CD4-positive, CD25-positive, alpha-beta regulatory T cell (primary cell): ENCODE measurements around the gene RNASEH2C. TPM values are rescaled to one million over a fixed set of nuclear protein-coding genes. Genes with fewer than 3 reads are reported as not detected.
"Not testable (repeated sequence)": the region's sequence is repeated elsewhere in the genome, so short reads cannot be mapped to it uniquely, and the experiment has no call there.

Experiments
- ATAC-seq, 2 donors: fragments of 150-1000 bp; cut with Tn5 transposase; one replicate each; pipeline ENCODE4 v1.10.0; 2021; ENCODE audit warnings: low read depth in 2 of 2, moderate number of reproducible peaks in 2 of 2, moderate library complexity in 1 of 2
- DNase-seq, 3 donors: peaks; one replicate each; pipeline versions ENCODE4 v3.0.0 to v3.0.0-alpha.2; 2012 to 2022; ENCODE audit warnings: mixed read lengths in 1 of 3
- H3K27ac ChIP-seq: one replicate; pipeline ENCODE4 v1.7.0; 2013; ENCODE audit warnings: mild to moderate bottlenecking, low read length; ENCODE audit not compliant: insufficient read depth, poor library complexity, severe bottlenecking
- H3K27me3 ChIP-seq: one replicate; pipeline ENCODE4 v1.7.0; 2013; ENCODE audit warnings: low read length; ENCODE audit not compliant: control insufficient read depth, insufficient read depth
- H3K36me3 ChIP-seq: one replicate; pipeline ENCODE4 v1.7.0; 2013; ENCODE audit warnings: mild to moderate bottlenecking, low read length, moderate library complexity; ENCODE audit not compliant: control insufficient read depth, insufficient read depth
- H3K4me1 ChIP-seq: 2 replicates; pipeline ENCODE4 v1.7.0; 2013; ENCODE audit warnings: mild to moderate bottlenecking, low read length; ENCODE audit not compliant: insufficient read depth, control insufficient read depth, poor library complexity, severe bottlenecking
- H3K4me3 ChIP-seq: one replicate; pipeline ENCODE4 v1.7.0; 2013; ENCODE audit warnings: low read depth, mild to moderate bottlenecking, low read length, moderate library complexity
- H3K9me3 ChIP-seq, 2 experiments: 1 replicate in 1 of 2; 2 replicates in 1 of 2; pipeline ENCODE4 v1.7.0; 2013; ENCODE audit warnings: low read length in 2 of 2, mild to moderate bottlenecking in 1 of 2, moderate library complexity in 1 of 2; ENCODE audit not compliant: control insufficient read depth in 2 of 2
- H3K27ac Mint-ChIP-seq, 3 donors: one replicate each; pipeline ENCODE4 v1.8.0; 2020 to 2022; ENCODE audit warnings: mild to moderate bottlenecking in 3 of 3, mixed read lengths in 3 of 3, moderate library complexity in 2 of 3
- H3K27me3 Mint-ChIP-seq: one replicate; pipeline ENCODE4 v1.8.0; 2022; ENCODE audit warnings: mild to moderate bottlenecking, mixed read lengths
- H3K36me3 Mint-ChIP-seq: one replicate; pipeline ENCODE4 v1.8.0; 2020; ENCODE audit warnings: mixed read lengths
- H3K4me1 Mint-ChIP-seq, 4 donors: one replicate each; pipeline ENCODE4 v1.8.0; 2020 to 2022; ENCODE audit warnings: mixed read lengths in 4 of 4, mild to moderate bottlenecking in 1 of 4
- H3K4me3 Mint-ChIP-seq, 4 donors: one replicate each; pipeline ENCODE4 v1.8.0; 2020 to 2022; ENCODE audit warnings: mild to moderate bottlenecking in 4 of 4, mixed read lengths in 4 of 4, moderate library complexity in 3 of 4
- H3K9me3 Mint-ChIP-seq, 7 donors: one replicate each; pipeline ENCODE4 v1.8.0; 2020 to 2022; ENCODE audit warnings: mixed read lengths in 7 of 7, mild to moderate bottlenecking in 3 of 7, moderate library complexity in 2 of 7
- polyA plus RNA-seq, 4 donors: library from polyadenylated mRNA; unstranded; fragments of 300-500 nt; fragmentation: Illumina TruSeq; gene quantifications; one replicate each; pipeline ENCODE4 v1.2.3, GENCODE V29; 2021
- total RNA-seq: library from RNA; stranded (reverse); gene quantifications from one replicate; pipeline ENCODE4 v1.2.3, GENCODE V29; 2022

The RNASEH2C gene
- total and polyA plus RNA-seq, 5 donors from 2014 or later = 28.3 to 83.8 (median 62.8) TPM

DNA sequence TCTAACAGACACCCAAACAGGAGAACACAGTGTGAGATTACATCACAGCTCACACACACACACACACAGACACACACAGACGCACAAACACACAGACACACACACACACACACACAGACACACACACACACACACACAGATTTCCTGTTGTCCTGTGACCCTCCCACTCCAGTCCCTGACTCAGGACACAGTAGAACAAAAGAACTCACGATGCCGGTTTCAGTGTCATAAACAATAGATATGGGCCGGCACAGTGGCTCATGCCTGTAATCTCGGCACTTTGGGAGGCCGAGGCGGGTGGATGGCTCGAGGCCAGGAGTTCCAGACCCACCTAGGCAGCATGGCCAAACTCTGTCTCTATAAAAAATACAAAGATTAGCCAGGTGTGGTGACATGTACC lies 22.4 kb downstream of the RNASEH2C start:
- Histone ChIP-seq H3K4me3 (no peak overlapping the region), H3K27ac (no peak overlapping the region), H3K4me1 (no peaks in the 10 kb centered on the region), H3K9me3 (no peaks in the 10 kb centered on the region), H3K36me3 (no peaks in the 10 kb centered on the region), H3K27me3 (peaks cover 13% of the 10 kb centered on the region)
- Mint-ChIP-seq H3K9me3 (no peaks in the 10 kb centered on the region), H3K27me3 (peaks cover 43% of the 10 kb centered on the region), H3K4me1 (no peaks in the 10 kb centered on the region), H3K4me3 (no peak overlapping the region), H3K27ac (peak overlapping the region in 1 of 3 donors; percentile 41), H3K36me3 (no peaks in the 10 kb centered on the region)
- DNase-seq (no peak), ATAC-seq (no peak)

- H3K4me3 Mint-ChIP-seq = no peak overlapping the region
- Histone ChIP-seq H3K4me3 (no peak overlapping the region), H3K27me3 (peaks cover 9% of the 10 kb centered on the region), H3K36me3 (no peaks in the 10 kb centered on the region), H3K9me3 (no peaks in the 10 kb centered on the region), H3K4me1 (no peaks in the 10 kb centered on the region), H3K27ac (no peak overlapping the region)
- peaks cover 39% of the 10 kb centered on the region for H3K27me3 Mint-ChIP-seq
- DNase-seq = no peak
- H3K4me1 Mint-ChIP-seq = peaks cover 0 to 2% (median 0%) of the 10 kb centered on the region in 4 donors
- H3K36me3 Mint-ChIP-seq = no peaks in the 10 kb centered on the region
- peak overlapping the region in 1 of 3 donors; percentile 60 for H3K27ac Mint-ChIP-seq
- no peaks in the 10 kb centered on the region for H3K9me3 Mint-ChIP-seq
- no peak for ATAC-seq
These were observed 23.6 kb downstream of the RNASEH2C start for GRCh38 chr11:65696802-65697552.

DNA sequence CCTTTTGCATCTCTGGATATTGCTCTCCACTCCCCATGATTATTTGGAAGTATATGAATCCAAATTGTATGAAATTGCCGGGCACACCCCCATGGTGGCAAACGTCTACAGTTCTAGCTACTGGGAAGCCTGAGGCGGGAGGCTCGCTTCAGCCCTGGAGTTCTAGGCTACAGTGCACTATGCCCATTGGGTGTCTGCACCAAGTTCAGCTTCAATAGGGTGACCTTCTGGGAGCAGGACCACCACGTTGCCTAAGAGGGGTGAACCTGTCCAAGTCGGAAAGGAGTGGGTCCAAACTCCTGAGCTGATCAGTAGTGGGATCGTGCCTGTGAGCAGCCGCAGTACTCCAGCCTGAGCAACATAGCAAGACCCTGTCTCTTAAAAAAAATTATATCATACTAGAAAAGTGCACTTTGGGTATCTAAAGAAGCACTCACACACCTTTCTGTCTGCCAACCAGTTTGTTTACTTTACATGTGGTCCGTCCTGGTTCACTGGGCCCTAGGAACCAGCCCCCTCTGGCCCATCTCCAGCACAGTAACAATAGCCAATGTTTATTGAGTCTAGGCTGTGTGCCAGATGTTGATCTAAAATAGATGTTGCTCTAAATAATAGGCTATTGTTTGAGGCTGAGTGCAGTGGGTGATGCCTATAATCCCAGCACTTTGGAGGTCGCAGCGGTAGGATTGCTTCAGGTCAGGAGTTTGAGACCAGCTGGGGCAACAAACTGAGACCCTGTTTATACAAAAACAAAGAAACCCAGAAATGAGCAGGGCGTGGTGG lies 24.9 kb downstream of the RNASEH2C start:
- H3K9me3 ChIP-seq = no peaks in the 10 kb centered on the region
- ATAC-seq (no peak), DNase-seq (no peak)
- H3K4me1 ChIP-seq = no peaks in the 10 kb centered on the region
- no peak overlapping the region for H3K4me3 Mint-ChIP-seq
- no peak overlapping the region for H3K4me3 ChIP-seq
- no peaks in the 10 kb centered on the region for H3K9me3 Mint-ChIP-seq
- H3K36me3 Mint-ChIP-seq = no peaks in the 10 kb centered on the region
- peaks cover 35% of the 10 kb centered on the region for H3K27me3 Mint-ChIP-seq
- peak overlapping the region in 1 of 3 donors; percentile 50 for H3K27ac Mint-ChIP-seq
- H3K27me3 ChIP-seq = peaks cover 5% of the 10 kb centered on the region
- no peak overlapping the region for H3K27ac ChIP-seq
- peaks cover 0 to 2% (median 0%) of the 10 kb centered on the region in 4 donors for H3K4me1 Mint-ChIP-seq
- H3K36me3 ChIP-seq = no peaks in the 10 kb centered on the region

DNA sequence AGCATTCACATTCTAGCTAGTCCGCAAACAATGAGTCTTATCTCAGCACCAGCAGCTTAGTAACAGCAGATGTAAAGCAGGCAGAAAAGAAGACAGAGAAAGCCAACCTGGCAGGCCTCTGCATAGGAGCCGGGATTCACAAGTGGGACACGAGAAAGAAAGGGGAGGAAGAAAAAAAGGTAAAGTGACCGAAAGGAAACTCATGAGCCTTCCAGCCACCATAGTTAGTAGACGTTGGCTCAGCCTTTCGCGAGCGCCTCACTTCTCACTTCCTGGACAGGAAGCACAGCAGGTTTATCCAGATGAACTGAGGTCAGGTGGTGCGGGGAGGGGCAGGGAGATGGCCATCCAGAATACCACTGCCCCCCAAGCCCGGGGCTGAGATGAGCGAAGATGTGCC lies 28.2 kb downstream of the RNASEH2C start:
- Histone ChIP-seq H3K27me3 (peaks cover 2% of the 10 kb centered on the region), H3K27ac (no peak overlapping the region), H3K36me3 (no peaks in the 10 kb centered on the region), H3K9me3 (no peaks in the 10 kb centered on the region), H3K4me3 (no peak overlapping the region), H3K4me1 (no peaks in the 10 kb centered on the region)
- Mint-ChIP-seq H3K4me3 (no peak overlapping the region), H3K27ac (peak overlapping the region in 1 of 3 donors; percentile 1), H3K36me3 (no peaks in the 10 kb centered on the region), H3K9me3 (no peaks in the 10 kb centered on the region), H3K4me1 (peaks cover 0 to 2% (median 0%) of the 10 kb centered on the region in 4 donors), H3K27me3 (peaks cover 15% of the 10 kb centered on the region)
- DNase-seq = no peak
- ATAC-seq = no peak

DNA sequence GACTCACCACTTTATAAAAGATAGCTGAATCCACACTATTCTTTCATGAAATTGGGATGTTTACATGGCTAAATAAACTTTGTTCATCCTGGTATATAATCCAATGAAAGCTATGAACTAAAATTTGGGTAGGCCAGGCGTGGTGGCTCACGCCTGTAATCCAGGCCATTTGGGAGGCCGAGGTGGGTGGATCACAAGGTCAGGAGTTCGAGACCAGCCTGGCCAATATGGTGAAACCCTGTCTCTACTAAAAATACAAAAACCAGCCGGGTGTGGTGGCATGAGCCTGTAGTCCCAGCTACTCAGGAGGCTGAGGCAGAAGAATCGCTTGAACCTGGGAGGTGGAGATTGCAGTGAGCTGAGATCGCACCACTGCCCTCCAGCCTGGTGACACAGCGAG lies 28.8 kb downstream of the RNASEH2C start:
- not testable (repeated sequence) for DNase-seq, H3K36me3 ChIP-seq, ATAC-seq, H3K27ac ChIP-seq, H3K4me3 ChIP-seq, H3K27me3 ChIP-seq, H3K4me1 Mint-ChIP-seq, H3K9me3 ChIP-seq, H3K9me3 Mint-ChIP-seq, H3K27ac Mint-ChIP-seq, H3K4me1 ChIP-seq, H3K4me3 Mint-ChIP-seq, H3K36me3 Mint-ChIP-seq
- peaks cover 13% of the 10 kb centered on the region for H3K27me3 Mint-ChIP-seq

- H3K9me3 ChIP-seq = no peaks in the 10 kb centered on the region
- peaks cover 9% of the 10 kb centered on the region for H3K27me3 Mint-ChIP-seq
- H3K36me3 ChIP-seq = no peaks in the 10 kb centered on the region
- H3K4me1 Mint-ChIP-seq = no peaks in the 10 kb centered on the region
- no peak overlapping the region for H3K4me3 ChIP-seq
- no peak overlapping the region for H3K27ac ChIP-seq
- H3K9me3 Mint-ChIP-seq = no peaks in the 10 kb centered on the region
- H3K4me3 Mint-ChIP-seq = no peak overlapping the region
- peaks cover 7% of the 10 kb centered on the region for H3K27me3 ChIP-seq
- ATAC-seq = no peak
- H3K27ac Mint-ChIP-seq = no peak overlapping the region
- H3K4me1 ChIP-seq = no peaks in the 10 kb centered on the region
- no peak for DNase-seq
- no peaks in the 10 kb centered on the region for H3K36me3 Mint-ChIP-seq
These were observed 34.6 kb downstream of the RNASEH2C start for GRCh38 chr11:65685981-65686380.

DNA sequence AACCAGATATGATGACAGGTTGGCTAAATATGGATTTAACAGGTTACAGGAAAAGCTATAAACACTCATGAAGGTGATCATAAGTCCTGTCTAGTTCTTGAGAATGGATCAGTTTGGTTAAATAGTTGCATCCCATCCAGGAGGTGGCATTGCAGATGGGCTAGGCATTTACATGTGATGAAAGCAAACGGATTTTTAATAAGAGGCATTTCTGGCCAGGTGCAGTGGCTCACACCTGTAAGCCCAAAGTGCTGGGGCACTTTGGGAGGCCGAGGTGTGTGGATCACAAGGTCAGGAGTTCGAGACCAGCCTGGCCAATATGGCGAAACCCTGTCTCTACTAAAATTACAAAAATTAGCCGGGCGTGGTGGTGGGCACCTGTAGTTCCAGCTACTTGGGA lies 37.1 kb downstream of the RNASEH2C start:
- not testable (repeated sequence) for DNase-seq, H3K27ac ChIP-seq, H3K9me3 ChIP-seq, H3K27ac Mint-ChIP-seq, H3K4me1 ChIP-seq, ATAC-seq, H3K36me3 ChIP-seq, H3K9me3 Mint-ChIP-seq, H3K27me3 ChIP-seq, H3K4me1 Mint-ChIP-seq, H3K4me3 ChIP-seq, H3K4me3 Mint-ChIP-seq, H3K36me3 Mint-ChIP-seq, H3K27me3 Mint-ChIP-seq
